IMR-90 (cell line): ENCODE data around the gene HES7. TPM values are rescaled to one million over a fixed set of nuclear protein-coding genes. Genes with fewer than 3 reads are reported as not detected.

Experiments
- ATAC-seq: fragments of 200-7000 bp; cut with Tn5 transposase; 2 replicates; pipeline ENCODE4 v1.9.1; 2020; ENCODE audit warnings: low read depth, mild to moderate bottlenecking, moderate library complexity
- BruUV-seq: library from RNA; stranded (reverse); fragments of 400-500 nt; replicated peaks from 2 replicates; lab custom pipeline; 2021; lab: Mats Ljungman, UMichigan
- CTCF ChIA-PET: fragments of 300-600 bp; formaldehyde crosslinking; extraction: SDS; loops from one replicate; lab custom pipeline; 2021; ENCODE audit warnings: antibody characterized with exemption; lab: Yijun Ruan, JAX
- POLR2A ChIA-PET: fragments of 300-600 bp; sonication (Branson Sonifier 250); formaldehyde crosslinking; loops from one replicate; lab custom pipeline; 2022; ENCODE audit warnings: antibody characterized with exemption; ENCODE audit not compliant: unreplicated experiment; lab: Charles Lee
- DNase-seq: peaks from one replicate; pipeline ENCODE4 v3.0.0; 2013
- H2AFZ ChIP-seq: replicated peaks from 2 replicates; pipeline ENCODE3; 2013; ENCODE audit warnings: low read length, mild to moderate bottlenecking; ENCODE audit not compliant: poor library complexity
- H2AK5ac ChIP-seq: 2 replicates; pipeline ENCODE4 v1.6.1; 2013; ENCODE audit warnings: low read depth, low read length, inconsistent platforms
- H2AK9ac ChIP-seq: replicated peaks from 2 replicates; pipeline ENCODE3; 2013; ENCODE audit warnings: mild to moderate bottlenecking, low read depth, low read length, moderate library complexity; ENCODE audit not compliant: poor library complexity
- H2BK120ac ChIP-seq: 2 replicates; pipeline ENCODE4 v1.6.1; 2013; ENCODE audit warnings: low read depth, low read length, inconsistent platforms
- H2BK15ac ChIP-seq: 3 replicates; pipeline ENCODE4 v1.6.1; 2013; ENCODE audit warnings: low read depth, low read length, inconsistent platforms
- H2BK20ac ChIP-seq: 2 replicates; pipeline ENCODE4 v1.6.1; 2013; ENCODE audit warnings: low read depth, mild to moderate bottlenecking, inconsistent platforms, low read length, moderate library complexity
- H2BK5ac ChIP-seq: 2 replicates; pipeline ENCODE4 v1.6.1; 2013; ENCODE audit warnings: mild to moderate bottlenecking, low read depth, low read length, inconsistent platforms; ENCODE audit not compliant: poor library complexity, severe bottlenecking
- H3K14ac ChIP-seq: replicated peaks from 2 replicates; pipeline ENCODE4 v1.6.1; 2013; ENCODE audit warnings: low read depth, low read length, inconsistent platforms
- H3K18ac ChIP-seq: 2 replicates; pipeline ENCODE4 v1.6.1; 2013; ENCODE audit warnings: low read depth, low read length, control low read depth
- H3K23ac ChIP-seq: 2 replicates; pipeline ENCODE4 v1.6.1; 2013; ENCODE audit warnings: low read depth, low read length, inconsistent platforms
- H3K27ac ChIP-seq: 2 replicates; pipeline ENCODE4 v1.5.1; 2013; ENCODE audit warnings: mild to moderate bottlenecking, control low read depth, low read length; ENCODE audit not compliant: insufficient read depth
- H3K27me3 ChIP-seq: 2 replicates; pipeline ENCODE4 v1.6.1; 2013; ENCODE audit warnings: low read length; ENCODE audit not compliant: control insufficient read depth, insufficient read depth
- H3K36me3 ChIP-seq: 2 replicates; pipeline ENCODE4 v1.6.1; 2013; ENCODE audit warnings: low read length, mixed read lengths; ENCODE audit not compliant: control insufficient read depth, insufficient read depth
- H3K4ac ChIP-seq: 2 replicates; pipeline ENCODE4 v1.6.1; 2013; ENCODE audit warnings: low read depth, low read length, inconsistent platforms
- H3K4me1 ChIP-seq: 2 replicates; pipeline ENCODE4 v1.6.1; 2013; ENCODE audit warnings: low read length, mixed read lengths; ENCODE audit not compliant: control insufficient read depth, insufficient read depth
- H3K4me2 ChIP-seq: 2 replicates; pipeline ENCODE4 v1.6.1; 2013; ENCODE audit warnings: low read depth, mild to moderate bottlenecking, control low read depth, low read length, moderate library complexity
- H3K4me3 ChIP-seq: 2 replicates; pipeline ENCODE4 v1.5.1; 2013; ENCODE audit warnings: low read depth, mild to moderate bottlenecking, control low read depth, low read length, moderate library complexity; ENCODE audit not compliant: insufficient read depth
- H3K56ac ChIP-seq: 2 replicates; pipeline ENCODE4 v1.6.1; 2013; ENCODE audit warnings: low read length, inconsistent platforms; ENCODE audit not compliant: insufficient read depth; ENCODE audit errors: extremely low read depth
- H3K79me1 ChIP-seq, 2 experiments: 2 replicates each; pipeline ENCODE4 v1.6.1; 2013; ENCODE audit warnings: low read length in 2 of 2, inconsistent platforms in 1 of 2, low read depth in 1 of 2
- H3K9ac ChIP-seq: 2 replicates; pipeline ENCODE4 v1.6.1; 2013; ENCODE audit warnings: low read depth, low read length, control low read depth
- H3K9me1 ChIP-seq: 2 replicates; pipeline ENCODE4 v1.6.1; 2013; ENCODE audit warnings: low read length, inconsistent platforms; ENCODE audit not compliant: insufficient read depth
- H3K9me3 ChIP-seq: 2 replicates; pipeline ENCODE4 v1.6.1; 2013; ENCODE audit warnings: low read length; ENCODE audit not compliant: control insufficient read depth, insufficient read depth
- H4K20me1 ChIP-seq: 2 replicates; pipeline ENCODE4 v1.6.1; 2013; ENCODE audit warnings: low read length, inconsistent platforms; ENCODE audit not compliant: insufficient read depth
- H4K5ac ChIP-seq: 2 replicates; pipeline ENCODE4 v1.6.1; 2013; ENCODE audit warnings: mild to moderate bottlenecking, low read depth, low read length, control low read depth
- H4K8ac ChIP-seq, 2 experiments: 2 replicates each; pipeline ENCODE4 v1.6.1; 2013; ENCODE audit warnings: low read depth in 2 of 2, low read length in 2 of 2, control low read depth in 1 of 2, inconsistent platforms in 1 of 2
- H4K91ac ChIP-seq: 2 replicates; pipeline ENCODE4 v1.6.1; 2013; ENCODE audit warnings: low read depth, low read length, inconsistent platforms; ENCODE audit not compliant: insufficient read depth
- CEBPB ChIP-seq: IDR thresholded peaks from 2 replicates; pipeline ENCODE4 v1.6.1; 2012; ENCODE audit warnings: low read depth, low read length, improper control_type of control experiment
- CHD1 ChIP-seq: IDR thresholded peaks from 2 replicates; pipeline ENCODE4 v1.6.1; 2012; ENCODE audit warnings: low read depth, low read length, improper control_type of control experiment
- CTCF ChIP-seq: conservative IDR thresholded peaks from 2 replicates; pipeline ENCODE4 v1.5.1; 2012; ENCODE audit warnings: mild to moderate bottlenecking, low read depth, low read length, improper control_type of control experiment
- ELK1 ChIP-seq: fragments of 150-350 bp; IDR thresholded peaks from 2 replicates; pipeline ENCODE4 v1.6.1; 2016; ENCODE audit warnings: low read depth, mild to moderate bottlenecking, low read length, moderate library complexity, borderline replicate concordance
- FOS ChIP-seq: fragments of 150-350 bp; IDR thresholded peaks from 2 replicates; pipeline ENCODE4 v1.6.1; 2016; ENCODE audit warnings: low read depth, low read length
- MAFK ChIP-seq: IDR thresholded peaks from 2 replicates; pipeline ENCODE4 v1.6.1; 2012; ENCODE audit warnings: low read depth, low read length, improper control_type of control experiment
- MAZ ChIP-seq: IDR thresholded peaks from 2 replicates; pipeline ENCODE4 v1.6.1; 2012; ENCODE audit warnings: low read depth, mild to moderate bottlenecking, low read length, improper control_type of control experiment, moderate library complexity, borderline replicate concordance
- MXI1 ChIP-seq: IDR thresholded peaks from 2 replicates; pipeline ENCODE4 v1.6.1; 2012; ENCODE audit warnings: low read depth, mild to moderate bottlenecking, low read length, moderate library complexity, borderline replicate concordance
- POLR2A ChIP-seq: IDR thresholded peaks from 2 replicates; pipeline ENCODE4 v1.6.1; 2012; ENCODE audit warnings: mild to moderate bottlenecking, low read depth, low read length
- RAD21 ChIP-seq: IDR thresholded peaks from 2 replicates; pipeline ENCODE4 v1.6.1; 2012; ENCODE audit warnings: low read length, improper control_type of control experiment
- RFX5 ChIP-seq: IDR thresholded peaks from 2 replicates; pipeline ENCODE4 v1.8.0; 2012; ENCODE audit warnings: low read depth, mild to moderate bottlenecking, low read length, moderate library complexity
- SMC3 ChIP-seq: fragments of 150-350 bp; IDR thresholded peaks from 2 replicates; pipeline ENCODE4 v1.6.1; 2016; ENCODE audit warnings: low read depth, mild to moderate bottlenecking, antibody characterized with exemption, low read length, moderate library complexity
- USF2 ChIP-seq: fragments of 150-350 bp; IDR thresholded peaks from 2 replicates; pipeline ENCODE4 v1.6.1; 2017; ENCODE audit warnings: mild to moderate bottlenecking, antibody characterized with exemption, low read length, low read depth
- WGBS, 2 experiments: methylation state at CpG; one replicate each; pipeline versions ENCODE4 v1.1.5 to v1.1.7; 2013; ENCODE audit warnings: missing lambda C conversion rate in 2 of 2; ENCODE audit not compliant: insufficient read length in 1 of 2; ENCODE audit errors: extremely low coverage in 2 of 2; 5-methylcytosine and 5-hydroxymethylcytosine counted together
- dilution Hi-C: fragments of 300-500 bp; cut with HindIII; formaldehyde crosslinking; loops from one replicate; pipeline ENCODE4 v1.14.3; 2018; ENCODE audit warnings: low sequenced_read_pairs; ENCODE audit not compliant: unreplicated experiment
- in situ Hi-C: fragments of 300-500 bp; cut with MboI; formaldehyde crosslinking; loops from 3 replicates; pipeline ENCODE4 v1.14.3; 2019; ENCODE audit warnings: low sequenced_read_pairs, inconsistent platforms, mixed read lengths
- intact Hi-C: fragments of 100-400 bp; cut with micrococcal nuclease; formaldehyde crosslinking; loops from 2 replicates; pipeline ENCODE4 v1.10.0; 2022
- polyA plus RNA-seq, 3 experiments: library from polyadenylated mRNA; depleted of rRNA; stranded (reverse); fragments of >200 nt; gene quantifications; 2 replicates each; pipeline ENCODE4 v1.2.3, GENCODE V29; 2012; ENCODE audit warnings: low replicate concordance in 1 of 3
- total RNA-seq: library from RNA; depleted of rRNA; stranded (reverse); fragments of >200 nt; gene quantifications from 2 replicates; pipeline ENCODE4 v1.2.3, GENCODE V29; 2012

HES7 gene
- total and polyA plus RNA-seq, 2 of the 4 experiments (the other 2 are of a cell fraction) = 0.43 TPM; not detected in 1

- H4K91ac ChIP-seq = peak overlapping the region; percentile 19; the same call in 1 of the 2 replicates
- H2AK5ac ChIP-seq = peak overlapping the region; percentile 16; the same call in 1 of the 2 replicates
- H3K18ac ChIP-seq = no peak overlapping the region
- H2BK20ac ChIP-seq = no peak overlapping the region
- no peaks in the 10 kb centered on the region for H3K9me3 ChIP-seq
- H3K79me1 ChIP-seq = peaks cover 3 to 46% of the 10 kb centered on the region in 2 experiments; a peak in 2 of 4 replicates
- peak overlapping the region; percentile 9 for H3K4me2 ChIP-seq
- H3K27ac ChIP-seq = peak overlapping the region; percentile 36
- H3K9ac ChIP-seq = no peak overlapping the region
- H3K23ac ChIP-seq = 0 out of 2 replicates have a peak overlapping the region, but pooled peaks have one; percentile 19
- peak overlapping the region; percentile 30 for H2AK9ac ChIP-seq
- H2AFZ ChIP-seq = peak overlapping the region; percentile 73
- in situ Hi-C loops (loop anchor here (25.0 kb wide), 1 partner anchor 917 kb away; the partner anchor contains the start of genes DVL2, GABARAP and PHF23), intact Hi-C loops (loop anchor here (5.0 kb wide), 1 partner anchor 72 kb away; no protein-coding TSS in a partner anchor), dilution Hi-C loops (no loop called here)
- no peak for ATAC-seq
- no peak overlapping the region for H3K56ac ChIP-seq
- no peak overlapping the region for H3K4me3 ChIP-seq
- H2BK5ac ChIP-seq = no peak overlapping the region
- no peak overlapping the region for H2BK15ac ChIP-seq
- TF ChIP-seq CHD1 = no peak; the same call in 1 of the 2 replicates
- TF ChIP-seq MXI1 = no peak
- TF ChIP-seq RAD21 = no peak
- TF ChIP-seq CEBPB = no peak
- no peak for TF ChIP-seq USF2
- TF ChIP-seq POLR2A = no peak
- TF ChIP-seq ELK1 = no peak
- TF ChIP-seq SMC3 = no peak
- TF ChIP-seq CTCF = no peak
- no peak for TF ChIP-seq RFX5
- TF ChIP-seq MAFK = no peak
- no peak; the same call in 1 of the 2 replicates for TF ChIP-seq MAZ
- TF ChIP-seq FOS = no peak
- peaks cover 23% of the 10 kb centered on the region for H3K4me1 ChIP-seq
- ChIA-PET CTCF (no interaction called here), POLR2A (no interaction called here)
- H3K4ac ChIP-seq = no peak overlapping the region
- DNase-seq = no peak
- H2BK120ac ChIP-seq = no peak overlapping the region
- H3K36me3 ChIP-seq = peaks cover 10% of the 10 kb centered on the region
- H4K8ac ChIP-seq = no peak overlapping the region; a peak in 1 of 4 replicates
- WGBS, 2 experiments = 86% methylated on average over 1 of the region's 11 CpGs; no CpG with 5 or more reads in 1 of the 2 experiments
- H3K9me1 ChIP-seq = peaks cover 22% of the 10 kb centered on the region
- no peak overlapping the region for H3K14ac ChIP-seq
- peaks cover 13% of the 10 kb centered on the region for H4K20me1 ChIP-seq
- H4K5ac ChIP-seq = no peak overlapping the region
- no peaks in the 10 kb centered on the region for H3K27me3 ChIP-seq
- BruUV-seq = no TSS peak
Observed at GRCh38 chr17:8154608-8155155, 30.8 kb upstream of the HES7 start.
